HG03432 (cell line): ENCODE results near the gene SAT1.

Experiments
- ATAC-seq: cut with Tn5 transposase; IDR thresholded peaks from one replicate; pipeline ENCODE4 v1.9.1; 2021; ENCODE audit warnings: mild to moderate bottlenecking, moderate library complexity; ENCODE audit not compliant: unreplicated experiment

Gene SAT1

DNA sequence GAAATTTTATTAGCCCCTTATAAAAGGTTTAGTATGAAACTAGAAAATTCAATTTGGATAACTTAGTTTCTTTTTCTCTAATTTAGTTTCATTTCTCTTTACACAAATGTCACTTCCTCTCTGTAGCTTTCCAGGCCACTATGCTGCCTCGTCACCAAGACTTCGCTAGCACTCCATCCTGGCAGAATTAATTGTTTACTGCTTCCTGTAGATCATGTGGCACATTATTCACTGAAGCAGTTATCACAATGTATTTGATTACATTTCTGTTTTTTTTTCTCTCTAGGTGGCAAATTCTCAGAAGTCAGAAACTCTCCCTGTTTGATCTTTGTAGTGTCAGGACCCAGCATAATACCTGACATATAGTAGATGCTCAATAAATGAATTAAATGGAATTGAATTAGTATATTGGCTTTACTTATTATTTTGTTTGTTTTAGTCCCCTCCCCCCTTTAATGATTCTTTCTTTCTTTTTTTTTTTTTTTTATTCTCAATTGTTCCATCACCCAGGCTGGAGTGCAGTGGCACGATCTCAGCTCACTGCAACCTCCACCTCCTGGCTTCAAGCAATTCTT, 9.3 kb upstream of the SAT1 start:
- peak; percentile 88 for ATAC-seq

- no peak for ATAC-seq
Measured at GRCh38 chrX:23776363-23776762, 6.6 kb upstream of the SAT1 start.

GRCh38 chrX:23779025-23779424, 3.9 kb upstream of the SAT1 start:
- ATAC-seq = no peak

DNA sequence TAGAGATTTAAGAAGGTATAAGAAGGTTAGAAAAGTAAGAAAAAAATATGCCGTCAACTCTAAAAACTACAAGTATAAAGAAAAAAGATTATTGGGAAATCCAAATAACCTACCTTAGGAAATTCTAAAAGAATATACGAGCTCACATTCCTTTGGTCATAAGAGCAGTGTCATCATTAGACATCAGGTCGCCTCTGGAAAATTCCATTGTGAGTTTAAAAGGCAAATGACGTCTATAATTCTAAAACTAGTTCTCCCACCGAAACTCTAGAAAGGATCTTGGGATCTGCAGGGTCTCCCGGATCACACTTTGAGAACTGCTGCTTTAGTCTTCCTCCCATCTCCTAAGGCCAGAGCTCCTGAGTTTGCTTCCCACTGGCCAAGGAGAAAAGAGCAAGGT, 518 bp upstream of the SAT1 start:
- ATAC-seq = no peak

DNA sequence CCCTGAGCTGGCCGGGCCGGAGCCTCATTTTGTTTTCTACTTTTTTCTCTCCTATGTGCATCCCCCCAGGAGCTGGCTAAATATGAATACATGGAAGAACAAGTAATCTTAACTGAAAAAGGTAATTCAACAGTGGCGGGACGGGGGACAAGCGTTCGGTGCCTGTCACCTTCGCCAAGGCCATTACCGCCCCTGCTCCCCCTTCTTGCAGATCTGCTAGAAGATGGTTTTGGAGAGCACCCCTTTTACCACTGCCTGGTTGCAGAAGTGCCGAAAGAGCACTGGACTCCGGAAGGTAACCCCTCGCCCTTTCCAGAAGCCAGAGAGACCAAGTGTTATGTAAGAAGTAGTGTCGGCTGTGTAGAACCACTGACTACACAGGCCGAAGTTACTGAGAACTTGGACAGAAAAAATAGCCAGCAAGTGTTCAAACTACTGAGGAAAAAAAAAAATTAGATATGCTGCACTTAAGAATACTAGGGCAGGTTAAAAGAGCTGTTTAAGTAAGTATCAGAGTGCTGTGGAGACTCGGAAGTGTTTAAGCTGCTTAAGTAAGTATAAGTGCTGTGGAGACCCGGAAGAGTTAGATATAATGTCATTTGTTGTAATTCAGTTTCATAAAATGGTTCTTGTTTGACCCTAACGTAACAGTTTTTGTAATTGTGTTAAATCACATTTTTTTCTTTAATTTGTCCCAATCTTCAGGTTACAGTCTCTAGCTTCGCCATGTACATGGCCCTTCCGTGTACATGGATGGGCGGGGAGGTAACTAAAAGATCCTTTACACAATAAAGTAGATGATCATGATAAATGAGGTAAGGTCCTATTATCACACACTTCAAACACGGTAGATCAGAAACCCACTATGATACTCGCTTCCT, 856 bp downstream of the SAT1 start:
- ATAC-seq = no peak

DNA sequence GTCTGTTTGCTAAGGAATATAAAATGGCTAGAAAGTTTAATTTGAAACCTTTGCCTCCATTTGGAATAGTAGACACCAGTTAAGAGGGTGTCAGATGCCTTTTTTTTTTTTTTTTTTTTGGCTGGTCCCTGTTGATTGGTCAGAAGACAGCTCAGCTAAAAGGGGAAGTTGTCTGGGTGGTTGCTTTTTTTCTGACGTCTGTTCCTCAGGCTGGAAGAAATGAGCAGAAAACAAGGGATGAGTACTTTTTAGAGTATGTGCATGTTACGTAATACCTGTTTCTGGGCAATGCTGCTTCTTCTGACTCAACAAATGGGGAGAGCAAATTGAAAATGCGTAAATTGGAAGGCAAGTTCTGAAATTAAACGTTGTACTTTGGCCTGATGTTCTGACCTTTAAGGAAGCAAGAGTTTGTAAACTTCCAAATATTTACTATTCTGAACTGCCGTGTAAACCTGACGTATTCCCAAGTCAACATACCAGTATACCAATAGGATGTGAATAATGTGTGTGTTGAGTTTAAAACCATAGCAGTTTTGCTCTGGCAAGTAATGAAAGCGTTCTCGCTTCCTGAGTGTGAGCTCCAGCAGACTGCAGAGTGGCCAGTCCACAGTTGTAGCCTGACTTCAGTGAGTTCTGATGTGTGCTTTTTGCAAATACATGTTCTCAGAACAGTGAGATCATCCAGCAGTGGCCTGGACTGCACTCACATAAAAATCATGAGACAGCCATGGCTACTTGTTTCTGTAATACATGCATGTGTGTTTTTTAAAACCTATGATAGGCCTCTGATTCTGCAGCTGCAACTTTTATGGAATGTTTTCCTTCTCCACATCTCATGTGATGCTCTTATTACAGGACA, 1.7 kb downstream of the SAT1 start:
- no peak for ATAC-seq

GRCh38 chrX:23785580-23785979, 2.6 kb downstream of the SAT1 start:
- no peak for ATAC-seq

DNA sequence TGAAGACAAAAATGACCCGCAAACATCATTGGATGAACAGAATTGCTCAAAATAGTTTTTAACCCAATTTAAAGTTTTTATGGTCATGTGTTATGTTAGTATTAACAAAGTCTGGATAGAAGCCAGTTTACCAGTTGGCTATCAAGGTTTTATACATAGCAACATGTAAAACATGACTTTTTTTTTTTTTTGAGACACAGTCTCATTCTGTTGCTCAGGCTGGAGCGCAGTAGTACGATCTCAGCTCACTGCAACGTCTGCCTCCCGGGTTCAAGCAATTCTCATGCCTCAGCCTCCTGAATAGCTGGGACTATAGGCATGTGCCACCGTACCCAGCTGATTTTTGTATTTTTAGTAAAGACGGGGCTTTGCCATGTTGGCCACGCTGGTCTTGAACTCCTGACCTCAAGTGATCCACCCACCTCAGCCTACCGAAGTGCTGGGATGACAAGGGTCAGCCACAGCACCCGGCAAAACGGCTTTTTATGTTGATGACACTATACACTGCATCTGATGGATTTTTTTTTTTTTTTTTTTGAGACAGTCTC, 3.4 kb downstream of the SAT1 start:
- ATAC-seq = no peak

GRCh38 chrX:23787745-23788118, 4.8 kb downstream of the SAT1 start:
- no peak for ATAC-seq

- peak; percentile 53 for ATAC-seq
Measured at GRCh38 chrX:23788521-23788920, 5.5 kb downstream of the SAT1 start.

- ATAC-seq = no peak
Measured at GRCh38 chrX:23788946-23789345, 6.0 kb downstream of the SAT1 start.

DNA sequence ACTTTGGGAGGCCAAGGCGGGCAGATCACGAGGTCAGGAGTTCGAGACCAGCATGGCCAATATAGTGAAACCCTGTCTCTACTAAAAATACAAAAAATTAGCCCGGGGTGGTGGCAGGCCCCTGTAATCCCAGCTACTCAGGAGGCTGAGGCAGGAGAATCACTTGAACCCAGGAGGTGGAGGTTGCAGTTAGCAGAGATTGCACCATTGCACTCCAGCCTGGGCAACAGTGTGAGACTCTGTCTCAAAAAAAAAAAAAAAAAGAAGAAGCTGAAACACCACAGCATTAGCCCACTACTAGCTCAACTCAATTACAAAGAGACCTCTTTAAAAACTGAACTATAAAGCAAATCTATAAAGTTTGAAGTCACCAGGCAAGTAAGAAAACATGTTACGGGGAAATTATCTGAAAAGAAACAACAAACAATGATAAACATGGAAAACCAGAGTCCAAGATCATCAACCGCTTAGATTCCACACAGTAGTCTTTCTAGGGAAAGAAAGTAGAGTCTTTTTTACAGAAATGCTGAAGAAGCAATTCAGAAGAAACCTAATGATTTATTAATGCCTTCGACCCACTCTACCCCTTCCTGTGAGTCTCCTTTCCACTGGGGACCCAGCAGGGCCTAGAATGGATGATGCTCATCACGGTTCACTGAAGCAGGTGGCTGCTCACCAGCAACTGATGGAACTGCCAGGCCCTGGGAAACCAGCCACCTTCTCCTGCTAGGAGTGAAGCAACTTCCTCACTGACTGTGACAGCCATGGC, 6.6 kb downstream of the SAT1 start:
- no peak for ATAC-seq

DNA sequence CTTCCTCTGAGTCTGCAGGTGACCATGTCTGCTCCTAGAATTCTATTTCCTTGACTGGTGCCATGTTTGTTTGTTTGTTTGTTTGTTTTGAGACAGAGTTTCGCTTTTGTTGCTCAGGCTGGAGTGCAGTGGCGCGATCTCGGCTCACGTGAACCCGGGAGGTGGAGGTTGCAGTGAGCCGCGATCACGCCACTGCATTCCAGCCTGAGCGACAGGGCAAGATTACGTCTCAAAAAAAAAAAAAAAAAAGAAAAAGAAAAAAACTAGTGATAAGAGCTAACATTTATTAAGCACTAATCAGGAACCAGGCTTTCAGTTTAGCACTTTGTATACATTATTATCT, 7.2 kb downstream of the SAT1 start:
- no peak for ATAC-seq

DNA sequence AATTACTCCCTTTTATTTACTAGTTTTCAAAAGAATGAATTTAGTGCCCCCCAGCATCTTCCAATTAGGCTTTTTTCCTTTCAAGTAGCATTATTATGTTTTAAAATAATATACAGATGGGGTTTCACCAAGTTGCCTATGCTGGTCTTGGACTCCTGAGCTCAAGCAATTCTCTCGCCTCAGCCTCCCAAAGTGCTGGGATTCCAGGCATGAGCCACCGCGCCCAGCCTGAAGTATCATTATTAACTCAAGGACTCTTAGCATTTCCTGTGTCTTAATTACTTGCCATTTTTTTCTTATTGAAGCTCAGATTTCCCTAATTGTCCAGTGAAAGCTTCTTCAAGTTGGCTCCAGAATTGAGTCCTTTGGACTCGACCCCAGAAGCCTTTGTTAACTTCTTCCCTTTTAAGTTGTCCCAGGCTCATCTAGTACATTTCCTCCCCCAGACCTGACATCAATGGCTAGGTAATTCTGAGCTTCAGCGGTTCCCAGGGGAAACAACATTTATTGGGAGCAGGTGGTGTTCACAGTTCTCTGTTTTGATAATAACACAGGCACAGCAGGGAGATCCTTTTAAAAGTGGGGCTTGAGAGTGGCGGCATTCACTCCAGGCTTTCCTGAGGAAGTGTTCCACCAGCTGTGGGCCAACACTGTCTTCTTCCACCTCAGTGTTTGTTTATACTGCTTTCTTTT, 10.0 kb downstream of the SAT1 start:
- no peak for ATAC-seq

- ATAC-seq = no peak
Measured at GRCh38 chrX:23795221-23795620, 12.2 kb downstream of the SAT1 start.

DNA sequence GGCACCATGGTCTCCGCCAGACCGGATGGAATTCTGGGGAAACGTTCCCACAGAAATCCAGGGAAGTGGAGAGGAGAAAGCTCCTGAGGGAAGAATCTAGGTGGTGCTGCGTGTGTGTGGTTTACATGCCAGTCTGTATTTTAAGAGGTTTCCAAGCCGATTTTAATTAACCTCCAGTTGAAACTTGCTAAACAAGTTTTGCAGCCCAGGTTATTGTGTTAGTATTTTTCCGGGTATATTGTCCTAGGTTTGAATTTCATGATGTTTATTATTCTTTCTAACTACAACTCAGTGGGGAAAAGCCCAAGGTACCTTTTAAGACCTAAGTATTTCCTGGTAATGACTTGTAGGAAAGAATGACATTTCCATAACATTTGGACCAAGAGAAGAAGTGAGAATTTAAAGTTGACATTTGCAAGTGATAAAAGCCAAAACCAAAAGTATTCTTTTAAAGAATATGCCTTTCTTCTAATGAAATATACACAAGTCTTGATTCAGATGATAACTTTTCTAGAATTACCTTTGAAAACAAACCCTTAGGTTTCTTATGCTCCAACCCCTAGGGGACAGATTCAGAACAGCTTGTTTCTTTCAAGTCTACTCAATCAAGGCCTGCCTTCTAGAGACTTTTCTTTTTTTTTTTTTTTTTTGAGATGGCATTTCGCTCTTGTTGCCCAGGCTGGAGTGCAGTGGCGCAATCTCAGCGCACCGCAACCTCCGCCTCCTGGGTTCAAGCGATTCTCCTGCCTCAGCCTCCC, 14.6 kb downstream of the SAT1 start:
- ATAC-seq = no peak

- no peak for ATAC-seq
Measured at GRCh38 chrX:23799469-23800065, 16.6 kb downstream of the SAT1 start.

DNA sequence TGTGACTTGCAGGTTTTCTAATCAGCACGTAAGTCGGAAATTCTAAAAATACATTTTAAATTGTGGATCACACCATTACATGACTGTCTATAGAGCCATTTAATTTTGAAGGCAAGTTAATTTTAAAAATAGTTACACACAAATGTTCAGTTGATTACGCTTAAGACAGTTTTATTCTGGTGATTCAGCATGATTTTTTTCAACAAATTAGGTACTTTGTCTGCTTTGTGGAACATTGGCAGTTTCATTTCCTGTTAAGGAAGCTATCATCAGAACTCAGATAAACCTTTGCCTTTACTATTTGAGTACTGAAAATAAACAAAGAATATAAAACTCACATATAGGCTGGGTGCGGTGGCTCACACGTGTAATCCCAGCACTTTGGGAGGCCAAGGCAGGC, 19.5 kb downstream of the SAT1 start:
- no peak for ATAC-seq

DNA sequence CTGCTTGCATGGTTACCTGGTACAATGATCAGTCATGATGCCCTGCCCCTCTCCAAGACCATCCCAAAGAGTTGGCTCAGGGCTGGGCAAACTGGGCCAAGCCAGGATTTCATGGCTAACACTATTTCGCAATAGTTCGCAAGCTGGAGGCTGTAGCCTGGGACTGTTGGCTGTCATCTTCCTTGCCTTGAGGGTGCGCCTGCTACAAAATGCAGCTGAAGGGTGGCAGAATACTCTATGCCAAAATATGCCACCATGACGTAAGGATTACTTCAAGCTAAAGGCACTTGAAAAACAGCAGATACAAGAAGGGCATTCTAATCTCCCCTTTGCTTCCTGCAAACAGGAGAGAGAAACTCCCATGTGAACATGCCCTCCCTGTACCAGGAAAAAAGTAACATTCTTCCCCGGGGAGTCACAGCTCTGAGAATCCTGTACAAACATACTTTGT, 21.0 kb downstream of the SAT1 start:
- ATAC-seq = no peak
